Ovary (tissue), 9 donors: ENCODE results near the gene VPS8. TPM values are rescaled to one million over a fixed set of nuclear protein-coding genes. Genes with fewer than 3 reads are reported as not detected.

Experiments used
- DNase-seq, 5 donors: peaks; one replicate each; pipeline ENCODE4 v3.0.0-alpha.2; 2019 to 2020
- H3K27ac ChIP-seq, 2 donors: fragments of 200-600 bp; one replicate each; pipeline versions ENCODE4 v1.5.1 to v1.8.0; 2019 to 2022
- H3K27me3 ChIP-seq: fragments of 200-600 bp; one replicate; pipeline ENCODE4 v1.8.0; 2022
- H3K36me3 ChIP-seq: fragments of 200-600 bp; sonication (generic); one replicate; pipeline ENCODE4 v1.5.1; 2019
- H3K4me1 ChIP-seq: one replicate; pipeline ENCODE4 v1.8.1; 2013; ENCODE audit warnings: mild to moderate bottlenecking, moderate library complexity; ENCODE audit not compliant: insufficient read depth
- H3K4me3 ChIP-seq: fragments of 200-600 bp; sonication (generic); one replicate; pipeline ENCODE4 v1.5.1; 2017
- H3K9me3 ChIP-seq, 2 donors: fragments of 200-600 bp in 1 of 2; sonication (generic) in 1 of 2; one replicate each; pipeline versions ENCODE4 v1.5.1 to v1.8.1; 2013 to 2019; ENCODE audit warnings: mild to moderate bottlenecking in 1 of 2, moderate library complexity in 1 of 2
- CTCF ChIP-seq, 3 donors: fragments of 450-650 bp in 2 of 3; fragments of 200-600 bp in 1 of 3; IDR thresholded peaks; one replicate each; pipeline versions ENCODE4 v1.5.1 to v1.8.0; 2016 to 2022; ENCODE audit warnings: antibody characterized with exemption in 3 of 3, mild to moderate bottlenecking in 1 of 3
- EP300 ChIP-seq: sonication (generic); formaldehyde crosslinking; IDR thresholded peaks from one replicate; pipeline ENCODE4 v1.6.1; 2017; ENCODE audit warnings: antibody characterized with exemption
- POLR2A ChIP-seq: fragments of 450-650 bp; IDR thresholded peaks from one replicate; pipeline ENCODE4 v1.6.1; 2017; ENCODE audit warnings: antibody characterized with exemption, mild to moderate bottlenecking, moderate library complexity
- WGBS, 3 donors: extraction: QIAGEN DNeasy Blood & Tissue Kit in 1 of 3; methylation state at CpG; one replicate each; pipeline versions ENCODE4 v1.1.5 to v1.1.7; 2013 to 2017; 5-methylcytosine and 5-hydroxymethylcytosine counted together
- intact Hi-C, 4 donors: fragments of 100-400 bp; cut with DNase I; formaldehyde crosslinking; loops; one replicate each; pipeline versions ENCODE4 v1.11.0 to v1.15.1; 2022 to 2023
- polyA plus RNA-seq, 2 donors: library from polyadenylated mRNA; stranded (reverse); fragments of 200-250 nt in 1 of 2; fragments of 350-450 nt in 1 of 2; fragmentation: Illumina TruSeq in 1 of 2; extraction: RNeasy Lipid Tissue Mini Kit (QIAGEN cat#74804) in 1 of 2; gene quantifications; one replicate each; pipeline ENCODE4 v1.2.3, GENCODE V29; 2013 to 2014
- total RNA-seq, 7 donors: library from RNA; depleted of rRNA in 2 of 7; stranded (reverse); fragments of >200 nt in 2 of 7; fragmentation: NEBNext Ultra II Directional in 3 of 7; extraction: Animal tissue kit (Norgen Biotek cat#: 25700) in 3 of 7; gene quantifications; one replicate each; pipeline versions ENCODE4 v1.1.0 to v1.2.4, GENCODE V29; 2016 to 2023
- donor health status: DM: no; HTN: no; CAD: no; lungs with moderate emphysema.
- donor health status: DM: no; HTN: no; CAD: no.
- donor health status: Bipolar disorder and iron deficiency.
- donor health status: DM: yes; HTN: yes; CAD: no.
- donor health status: DM: no; HTN: no; CAD: no.
- donor health status: DM: yes; HTN: yes; CAD: no.

Gene VPS8
- total and polyA plus RNA-seq, 9 donors: 15.0 to 58.8 (median 42.7) TPM

- Histone ChIP-seq H3K27ac (no peak overlapping the region), H3K4me3 (no peak overlapping the region), H3K9me3 (no peaks in the 10 kb centered on the region), H3K36me3 (no peaks in the 10 kb centered on the region), H3K4me1 (peaks cover 2% of the 10 kb centered on the region), H3K27me3 (no peaks in the 10 kb centered on the region)
- DNase-seq: no peak
- intact Hi-C loops: loop anchor here in 1 of 4 donors (10.0 kb wide), 1 partner anchor 99 kb away; no protein-coding TSS in a partner anchor
- 92 to 93% (median 93%) methylated on average over 13 of the region's 13 CpGs for WGBS, 3 donors
- no peak for TF ChIP-seq EP300
- TF ChIP-seq CTCF (IDR thresholded peaks at IDR 0.05): no peak
- no peak for TF ChIP-seq POLR2A
Measured at GRCh38 chr3:185075547-185075946, 263.6 kb downstream of the VPS8 start.

DNA sequence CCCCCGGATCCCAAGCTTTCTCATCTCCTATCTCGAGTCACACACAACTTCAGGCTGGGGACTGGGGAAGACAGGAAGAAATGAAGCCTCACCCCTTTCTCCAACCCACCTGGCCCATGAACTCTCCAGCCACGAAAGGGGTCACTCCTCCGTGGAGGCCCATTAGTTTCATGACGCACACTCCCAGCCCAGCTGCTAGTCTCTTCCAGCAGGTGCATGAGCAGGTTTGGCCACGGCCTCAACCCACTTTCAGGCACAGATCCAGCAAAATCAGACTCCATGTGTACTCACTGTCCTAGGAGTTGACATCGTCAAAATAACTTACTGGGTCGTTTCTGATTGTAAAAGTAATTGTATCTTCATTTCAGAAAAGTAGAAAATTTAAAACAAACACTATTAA is 264.3 kb downstream of the VPS8 start:
- Histone ChIP-seq H3K4me1 (peaks cover 2% of the 10 kb centered on the region), H3K27me3 (no peaks in the 10 kb centered on the region), H3K36me3 (no peaks in the 10 kb centered on the region), H3K4me3 (no peak overlapping the region), H3K27ac (no peak overlapping the region), H3K9me3 (no peaks in the 10 kb centered on the region)
- intact Hi-C loops: loop anchor here in 1 of 4 donors (10.0 kb wide), 1 partner anchor 99 kb away; no protein-coding TSS in a partner anchor
- TF ChIP-seq CTCF (IDR thresholded peaks at IDR 0.05) (no peak), EP300 (no peak), POLR2A (no peak)
- WGBS, 3 donors: 59 to 84% (median 75%) methylated on average over 8 of the region's 8 CpGs
- no peak for DNase-seq

- WGBS, 3 donors: 19 to 31% (median 25%) methylated on average over 1 of the region's 1 CpG
- H3K27ac ChIP-seq: peak overlapping the region in 1 of 2 donors; percentile 49
- no peak for DNase-seq
- H3K4me1 ChIP-seq: peaks cover 2% of the 10 kb centered on the region
- no peaks in the 10 kb centered on the region for H3K9me3 ChIP-seq
- intact Hi-C loops: loop anchor here in 2 of 4 donors (10.0 kb wide), 2 partner anchors 75 to 95 kb away; partner anchors contain the start of gene C3orf70 (in 1 of the 2)
- TF ChIP-seq EP300: no peak
- no peak for TF ChIP-seq POLR2A
- no peak for TF ChIP-seq CTCF (IDR thresholded peaks at IDR 0.05)
- H3K4me3 ChIP-seq: no peak overlapping the region
- no peaks in the 10 kb centered on the region for H3K36me3 ChIP-seq
- no peaks in the 10 kb centered on the region for H3K27me3 ChIP-seq
Measured at GRCh38 chr3:185079625-185080024, 267.7 kb downstream of the VPS8 start.

GRCh38 chr3:185081521-185081920 is 269.6 kb downstream of the VPS8 start:
- H3K9me3 ChIP-seq: no peaks in the 10 kb centered on the region
- 89 to 91% (median 90%) methylated on average over 1 of the region's 1 CpG for WGBS, 3 donors
- no peak overlapping the region for H3K4me3 ChIP-seq
- H3K27me3 ChIP-seq: no peaks in the 10 kb centered on the region
- intact Hi-C loops: loop anchor here in 1 of 4 donors (10.0 kb wide), 1 partner anchor 73 kb away; the partner anchor contains the start of gene C3orf70
- DNase-seq: no peak
- no peaks in the 10 kb centered on the region for H3K36me3 ChIP-seq
- TF ChIP-seq EP300: no peak
- no peak for TF ChIP-seq POLR2A
- H3K4me1 ChIP-seq: peaks cover 2% of the 10 kb centered on the region
- no peak overlapping the region for H3K27ac ChIP-seq

- TF ChIP-seq POLR2A (no peak), EP300 (no peak), CTCF (IDR thresholded peaks at IDR 0.05) (no peak)
- no peak for DNase-seq
- H3K27me3 ChIP-seq: no peaks in the 10 kb centered on the region
- H3K4me3 ChIP-seq: no peak overlapping the region
- intact Hi-C loops: loop anchor here in 1 of 4 donors (10.0 kb wide), 1 partner anchor 73 kb away; the partner anchor contains the start of gene C3orf70
- no peaks in the 10 kb centered on the region for H3K9me3 ChIP-seq
- H3K27ac ChIP-seq: no peak overlapping the region
- 87 to 93% (median 92%) methylated on average over 3 of the region's 3 CpGs for WGBS, 3 donors
- H3K4me1 ChIP-seq: peaks cover 2% of the 10 kb centered on the region
- H3K36me3 ChIP-seq: no peaks in the 10 kb centered on the region
Measured at GRCh38 chr3:185082149-185082548, 270.2 kb downstream of the VPS8 start.
